ENCODE results near the gene ART1.

The ART1 gene

GRCh38 chr11:3666023-3666530 lies 21.1 kb downstream of the ART1 start:
- no peak for DNase-seq

- DNase-seq = no peak
These were observed 22.5 kb downstream of the ART1 start for GRCh38 chr11:3667149-3668035.

- no peak for DNase-seq
These were observed 24.2 kb downstream of the ART1 start for GRCh38 chr11:3669128-3669527.

- DNase-seq = no peak
These were observed 24.8 kb downstream of the ART1 start for GRCh38 chr11:3669742-3670183.

GRCh38 chr11:3671334-3672254 lies 26.7 kb downstream of the ART1 start, which contains the start of gene CHRNA10:
TSS of gene CHRNA10 (minus strand) at chr11:3671384. CDS start at chr11:3671312, 72 bp downstream.
- DNase-seq = no peak

- DNase-seq = no peak
These were observed 29.3 kb downstream of the ART1 start for GRCh38 chr11:3674189-3674588.

- DNase-seq = no peak
These were observed 31.0 kb downstream of the ART1 start for GRCh38 chr11:3675971-3676370.

- DNase-seq = no peak
These were observed 34.1 kb downstream of the ART1 start for GRCh38 chr11:3679077-3679476.

- DNase-seq = no peak
These were observed 38.1 kb downstream of the ART1 start for GRCh38 chr11:3683039-3683438.

GRCh38 chr11:3684129-3684818 lies 39.3 kb downstream of the ART1 start:
- no peak for DNase-seq

- DNase-seq = no peak
These were observed 39.9 kb downstream of the ART1 start for GRCh38 chr11:3684819-3685172.

GRCh38 chr11:3685923-3686322 lies 41.0 kb downstream of the ART1 start:
- DNase-seq = no peak

- no peak for DNase-seq
These were observed 41.8 kb downstream of the ART1 start for GRCh38 chr11:3686751-3687150.

GRCh38 chr11:3700410-3700809 lies 55.5 kb downstream of the ART1 start:
- no peak for DNase-seq

- no peak for DNase-seq
These were observed 56.0 kb downstream of the ART1 start for GRCh38 chr11:3700910-3701309.

GRCh38 chr11:3703383-3703782 lies 58.5 kb downstream of the ART1 start:
- no peak for DNase-seq

- DNase-seq = no peak
These were observed 62.2 kb downstream of the ART1 start for GRCh38 chr11:3707176-3707575.

GRCh38 chr11:3709977-3710376 lies 65.0 kb downstream of the ART1 start:
- DNase-seq = no peak

- no peak for DNase-seq
These were observed 65.7 kb downstream of the ART1 start for GRCh38 chr11:3710485-3711259.

- no peak for DNase-seq
These were observed 67.3 kb downstream of the ART1 start for GRCh38 chr11:3712274-3712673.
